Adrenal gland (tissue), 5 donors: ENCODE results near the gene ANKRD23.
A peak's percentile ranks its signal among the peaks of the same experiment; 100 is the strongest.

Experiments used
- CTCF ChIP-seq, 6 experiments: fragments of 450-650 bp in 4 of 6; fragments of 200-600 bp in 2 of 6; sonication (generic) in 1 of 6; IDR thresholded peaks; 1 replicate in 5 of 6; 2 replicates in 1 of 6; pipeline versions ENCODE4 v1.5.1 to v1.8.0; 2016 to 2021; ENCODE audit warnings: antibody characterized with exemption in 6 of 6, mild to moderate bottlenecking in 2 of 6, moderate library complexity in 1 of 6
- POLR2A ChIP-seq, 2 donors: fragments of 450-650 bp; IDR thresholded peaks; one replicate each; pipeline ENCODE4 v1.6.1; 2017; ENCODE audit warnings: antibody characterized with exemption in 2 of 2, mild to moderate bottlenecking in 2 of 2, moderate library complexity in 1 of 2
- donor health status: DM: no; HTN: no; CAD: no.

- TF ChIP-seq CTCF (IDR thresholded peaks at IDR 0.05) (peak; percentile 16 to 70 (median 58)), POLR2A (IDR thresholded peaks at IDR 0.05) (peak; percentile 56 to 88)
Observed at GRCh38 chr2:96816127-96816835, 27.5 kb downstream of the ANKRD23 start, which contains the start of gene CNNM3.
